Caco-2 (cell line): ENCODE results near the gene VAT1L. TPM values are rescaled to one million over a fixed set of nuclear protein-coding genes. Genes with fewer than 3 reads are reported as not detected.

Experiments used
- BruUV-seq: library from RNA; stranded (reverse); fragments of 400-500 nt; replicated peaks from 2 replicates; lab custom pipeline; 2021; lab: Mats Ljungman, UMichigan
- CTCF ChIA-PET: fragments of 300-600 bp; sonication (Branson Sonifier 250); formaldehyde crosslinking; loops from one replicate; lab custom pipeline; 2022; ENCODE audit warnings: antibody characterized with exemption; lab: Charles Lee
- POLR2A ChIA-PET: fragments of 300-600 bp; sonication (Branson Sonifier 250); formaldehyde crosslinking; loops from one replicate; lab custom pipeline; 2022; ENCODE audit warnings: antibody characterized with exemption; lab: Charles Lee
- DNase-seq, 2 experiments: peaks; one replicate each; pipeline versions ENCODE4 v3.0.0 to v3.0.0-alpha.2; 2020 to 2022
- H3K27me3 ChIP-seq: replicated peaks from 2 replicates; pipeline ENCODE4 v1.6.0; 2011; ENCODE audit warnings: low read length; ENCODE audit not compliant: control insufficient read depth, insufficient read depth
- H3K36me3 ChIP-seq: 2 replicates; pipeline ENCODE4 v1.5.1; 2011; ENCODE audit warnings: low read length; ENCODE audit not compliant: control insufficient read depth, insufficient read depth
- H3K4me1 ChIP-seq: fragments of 250-450 bp; sonication (Bioruptor Pico); 2 replicates; pipeline ENCODE4 v1.5.1; 2020; ENCODE audit warnings: mild to moderate bottlenecking
- H3K4me3 ChIP-seq: 2 replicates; pipeline ENCODE4 v1.5.1; 2011; ENCODE audit warnings: low read depth, mild to moderate bottlenecking, control low read depth, low read length
- H3K9me3 ChIP-seq: fragments of 250-450 bp; sonication (Bioruptor Pico); 2 replicates; pipeline ENCODE4 v1.5.1; 2020; ENCODE audit warnings: mild to moderate bottlenecking, moderate library complexity
- H3K27ac Mint-ChIP-seq: one replicate; pipeline ENCODE4 v1.8.0; 2022; ENCODE audit warnings: mixed read lengths; ENCODE audit not compliant: unreplicated experiment
- H3K27me3 Mint-ChIP-seq: one replicate; pipeline ENCODE4 v1.8.0; 2022; ENCODE audit warnings: mixed read lengths; ENCODE audit not compliant: insufficient read depth, unreplicated experiment
- H3K36me3 Mint-ChIP-seq: one replicate; pipeline ENCODE4 v1.8.0; 2022; ENCODE audit warnings: mild to moderate bottlenecking, mixed read lengths; ENCODE audit not compliant: insufficient read depth, unreplicated experiment
- H3K4me1 Mint-ChIP-seq: one replicate; pipeline ENCODE4 v1.8.0; 2022; ENCODE audit warnings: low read depth, mixed read lengths; ENCODE audit not compliant: unreplicated experiment
- H3K4me3 Mint-ChIP-seq: one replicate; pipeline ENCODE4 v1.8.0; 2022; ENCODE audit warnings: mild to moderate bottlenecking, moderate library complexity, mixed read lengths; ENCODE audit not compliant: unreplicated experiment
- H3K9me3 Mint-ChIP-seq: one replicate; pipeline ENCODE4 v1.8.0; 2022; ENCODE audit warnings: mixed read lengths; ENCODE audit not compliant: unreplicated experiment
- intact Hi-C: fragments of 100-400 bp; cut with micrococcal nuclease; formaldehyde crosslinking; loops from one replicate; pipeline ENCODE4 v1.10.0; 2022; ENCODE audit not compliant: unreplicated experiment
- total RNA-seq: library from RNA; stranded (reverse); gene quantifications from 2 replicates; pipeline ENCODE4 v1.2.3, GENCODE V29; 2022
- TF ChIP-seq, protein P1 (sequence below), 2 experiments: fragments of 200-600 bp in 1 of 2; IDR thresholded peaks; 1 replicate in 1 of 2; 2 replicates in 1 of 2; pipeline versions ENCODE4 v1.5.1 to v1.8.0; 2011 to 2022; ENCODE audit warnings: antibody characterized with exemption in 1 of 2, control low read depth in 1 of 2, inconsistent platforms in 1 of 2, low read depth in 1 of 2, low read length in 1 of 2, mild to moderate bottlenecking in 1 of 2, moderate library complexity in 1 of 2; ENCODE audit not compliant: insufficient read depth in 1 of 2, severe bottlenecking in 1 of 2, unreplicated experiment in 1 of 2

The VAT1L gene
- total RNA-seq, 1 experiment from 2014 or later = not detected

DNA sequence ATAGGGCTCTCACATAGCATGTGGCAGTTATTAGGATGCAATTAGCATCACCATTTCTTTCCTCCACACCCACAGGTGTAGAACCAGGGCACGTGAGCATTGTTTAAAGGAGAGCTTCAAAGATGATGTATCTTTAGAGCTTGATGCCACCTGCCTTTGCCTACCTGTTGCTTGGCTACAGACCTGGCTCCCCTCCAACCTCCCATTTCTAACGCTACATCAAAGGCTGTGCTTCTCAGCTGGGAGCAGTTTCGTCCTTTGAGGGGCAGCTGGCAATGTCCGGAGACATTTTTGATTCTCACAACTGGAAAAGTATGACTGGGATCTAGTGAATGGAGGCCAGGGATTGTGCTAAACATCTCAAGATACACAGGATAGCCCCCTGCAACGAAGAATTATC lies 155.4 kb downstream of the VAT1L start:
- POLR2A ChIA-PET = no interaction called here
- H3K9me3 ChIP-seq = no peaks in the 10 kb centered on the region
- Mint-ChIP-seq H3K9me3 (no peaks in the 10 kb centered on the region), H3K4me1 (no peaks in the 10 kb centered on the region), H3K4me3 (no peak overlapping the region), H3K27ac (no peak overlapping the region), H3K27me3 (peaks cover 11% of the 10 kb centered on the region), H3K36me3 (no peaks in the 10 kb centered on the region)
- CTCF ChIA-PET = no interaction called here
- no peaks in the 10 kb centered on the region for H3K36me3 ChIP-seq
- no peak for DNase-seq
- H3K4me3 ChIP-seq = no peak overlapping the region
- TF ChIP-seq, protein P1, sequence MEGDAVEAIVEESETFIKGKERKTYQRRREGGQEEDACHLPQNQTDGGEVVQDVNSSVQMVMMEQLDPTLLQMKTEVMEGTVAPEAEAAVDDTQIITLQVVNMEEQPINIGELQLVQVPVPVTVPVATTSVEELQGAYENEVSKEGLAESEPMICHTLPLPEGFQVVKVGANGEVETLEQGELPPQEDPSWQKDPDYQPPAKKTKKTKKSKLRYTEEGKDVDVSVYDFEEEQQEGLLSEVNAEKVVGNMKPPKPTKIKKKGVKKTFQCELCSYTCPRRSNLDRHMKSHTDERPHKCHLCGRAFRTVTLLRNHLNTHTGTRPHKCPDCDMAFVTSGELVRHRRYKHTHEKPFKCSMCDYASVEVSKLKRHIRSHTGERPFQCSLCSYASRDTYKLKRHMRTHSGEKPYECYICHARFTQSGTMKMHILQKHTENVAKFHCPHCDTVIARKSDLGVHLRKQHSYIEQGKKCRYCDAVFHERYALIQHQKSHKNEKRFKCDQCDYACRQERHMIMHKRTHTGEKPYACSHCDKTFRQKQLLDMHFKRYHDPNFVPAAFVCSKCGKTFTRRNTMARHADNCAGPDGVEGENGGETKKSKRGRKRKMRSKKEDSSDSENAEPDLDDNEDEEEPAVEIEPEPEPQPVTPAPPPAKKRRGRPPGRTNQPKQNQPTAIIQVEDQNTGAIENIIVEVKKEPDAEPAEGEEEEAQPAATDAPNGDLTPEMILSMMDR (IDR thresholded peaks at IDR 0.05; ENCODE audit: insufficient read depth in 1 of 2, low read depth in 1 of 2, low read length in 1 of 2, severe bottlenecking in 1 of 2, unreplicated experiment in 1 of 2) = no peak
- intact Hi-C loops = no loop called here
- H3K27me3 ChIP-seq = no peaks in the 10 kb centered on the region; the same call in 1 of the 2 replicates
- no TSS peak for BruUV-seq
- no peaks in the 10 kb centered on the region for H3K4me1 ChIP-seq

- H3K4me3 Mint-ChIP-seq = no peak overlapping the region
- TF ChIP-seq, protein P1 (IDR thresholded peaks at IDR 0.05; ENCODE audit: insufficient read depth in 1 of 2, low read depth in 1 of 2, low read length in 1 of 2, severe bottlenecking in 1 of 2, unreplicated experiment in 1 of 2) = no peak
- H3K27me3 Mint-ChIP-seq = peaks cover 16% of the 10 kb centered on the region
- POLR2A ChIA-PET = no interaction called here
- BruUV-seq = no TSS peak
- no peaks in the 10 kb centered on the region; the same call in 1 of the 2 replicates for H3K27me3 ChIP-seq
- no peaks in the 10 kb centered on the region for H3K4me1 Mint-ChIP-seq
- H3K9me3 ChIP-seq = no peaks in the 10 kb centered on the region
- H3K27ac Mint-ChIP-seq = no peak overlapping the region
- H3K4me3 ChIP-seq = no peak overlapping the region
- CTCF ChIA-PET = no interaction called here
- no peaks in the 10 kb centered on the region for H3K9me3 Mint-ChIP-seq
- intact Hi-C loops = no loop called here
- H3K4me1 ChIP-seq = no peaks in the 10 kb centered on the region
- no peak for DNase-seq
- H3K36me3 ChIP-seq = no peaks in the 10 kb centered on the region
- no peaks in the 10 kb centered on the region for H3K36me3 Mint-ChIP-seq
Measured at GRCh38 chr16:77944631-77945030, 156.3 kb downstream of the VAT1L start.

DNA sequence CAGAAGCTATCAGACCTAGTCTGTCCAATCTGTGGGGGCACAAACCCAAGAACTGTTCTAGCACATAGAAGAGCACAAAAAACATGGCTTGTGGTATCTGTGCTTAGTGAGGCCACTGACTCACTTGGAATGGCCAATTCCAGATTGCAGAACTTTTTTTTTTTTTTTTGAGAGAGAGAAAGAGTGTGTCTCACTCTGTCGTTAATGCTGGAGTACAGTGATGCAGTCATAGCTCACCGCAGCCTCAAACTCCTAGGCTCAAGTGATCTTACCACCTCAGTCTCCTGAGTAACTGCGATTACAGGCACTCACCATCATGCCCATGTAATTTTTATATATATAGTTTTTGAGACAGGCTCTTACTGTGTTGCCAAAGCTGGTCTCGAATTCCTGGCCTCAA lies 156.8 kb downstream of the VAT1L start:
- no TSS peak for BruUV-seq
- intact Hi-C loops = no loop called here
- Mint-ChIP-seq H3K36me3 (no peaks in the 10 kb centered on the region), H3K4me1 (no peaks in the 10 kb centered on the region), H3K4me3 (no peak overlapping the region), H3K27me3 (peaks cover 13% of the 10 kb centered on the region), H3K27ac (no peak overlapping the region), H3K9me3 (no peaks in the 10 kb centered on the region)
- TF ChIP-seq, protein P1 (IDR thresholded peaks at IDR 0.05; ENCODE audit: insufficient read depth in 1 of 2, low read depth in 1 of 2, low read length in 1 of 2, severe bottlenecking in 1 of 2, unreplicated experiment in 1 of 2) = no peak
- no peaks in the 10 kb centered on the region; the same call in 1 of the 2 replicates for H3K27me3 ChIP-seq
- POLR2A ChIA-PET = no interaction called here
- H3K9me3 ChIP-seq = no peaks in the 10 kb centered on the region
- H3K4me3 ChIP-seq = no peak overlapping the region
- no peaks in the 10 kb centered on the region for H3K4me1 ChIP-seq
- CTCF ChIA-PET = no interaction called here
- H3K36me3 ChIP-seq = no peaks in the 10 kb centered on the region
- DNase-seq = no peak
